HG03097 (cell line): ENCODE results near the gene U2AF1.
"Not testable (repeated sequence)": the region's sequence is repeated elsewhere in the genome, so short reads cannot be mapped to it uniquely, and the experiment has no call there.

Experiments
- ATAC-seq: cut with Tn5 transposase; IDR thresholded peaks from one replicate; pipeline ENCODE4 v1.9.1; 2021; ENCODE audit not compliant: unreplicated experiment, low FRiP score

The U2AF1 gene

DNA sequence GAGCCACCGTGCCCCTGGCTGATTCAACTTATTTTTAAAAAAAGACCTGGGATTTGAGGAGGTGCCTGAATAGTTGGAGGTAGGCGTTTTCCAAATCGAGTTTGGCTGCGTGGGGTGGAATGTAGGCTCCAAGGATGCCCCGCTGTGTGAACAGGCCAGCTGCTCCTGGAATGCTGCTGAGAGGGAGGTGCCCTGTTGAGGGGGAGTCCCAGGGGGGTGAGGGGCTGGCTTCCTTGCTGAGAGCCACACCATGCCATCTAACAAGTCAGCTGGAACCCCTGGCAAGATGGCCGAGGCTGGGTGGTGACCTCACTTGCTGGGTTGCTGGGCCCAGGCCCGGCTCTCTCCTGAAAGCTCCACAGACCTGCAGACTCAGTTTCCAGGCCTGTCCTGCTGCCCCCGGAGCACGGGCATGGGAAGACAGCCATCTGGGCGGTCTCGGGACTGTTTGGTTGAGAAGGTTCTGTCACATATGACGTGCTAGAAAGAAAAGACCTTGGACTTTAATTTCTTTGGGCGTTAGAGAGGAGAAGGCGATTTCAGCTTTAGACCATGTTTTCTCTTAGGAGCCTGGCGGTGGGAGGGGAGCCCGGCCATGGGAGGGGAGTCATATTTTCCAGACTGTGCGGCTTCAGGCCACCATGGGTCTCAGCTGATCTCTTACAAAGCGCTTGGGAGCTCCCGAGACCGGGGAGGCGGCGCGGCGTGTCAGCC, 24.6 kb downstream of the U2AF1 start:
- ATAC-seq: not testable (repeated sequence)

DNA sequence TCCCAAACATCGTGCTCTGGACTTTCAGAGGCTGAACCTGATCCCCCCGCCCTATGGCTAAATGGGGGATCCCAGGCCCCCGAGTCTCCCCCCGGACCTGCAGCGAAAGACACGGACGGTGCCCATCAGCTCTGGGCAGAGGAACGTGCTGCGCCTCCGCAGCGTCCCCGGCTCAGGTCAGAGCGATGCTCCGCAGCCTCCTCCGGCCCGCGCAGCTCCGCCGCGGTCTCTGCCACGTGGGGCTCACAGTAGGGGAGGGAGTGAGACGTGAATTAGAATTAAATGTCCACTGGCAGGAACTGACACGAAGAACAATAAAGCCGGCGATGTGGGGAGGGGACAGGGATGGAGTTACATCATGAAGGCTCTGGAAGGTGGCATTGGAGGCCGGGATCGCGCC, 30.7 kb downstream of the U2AF1 start:
- not testable (repeated sequence) for ATAC-seq

DNA sequence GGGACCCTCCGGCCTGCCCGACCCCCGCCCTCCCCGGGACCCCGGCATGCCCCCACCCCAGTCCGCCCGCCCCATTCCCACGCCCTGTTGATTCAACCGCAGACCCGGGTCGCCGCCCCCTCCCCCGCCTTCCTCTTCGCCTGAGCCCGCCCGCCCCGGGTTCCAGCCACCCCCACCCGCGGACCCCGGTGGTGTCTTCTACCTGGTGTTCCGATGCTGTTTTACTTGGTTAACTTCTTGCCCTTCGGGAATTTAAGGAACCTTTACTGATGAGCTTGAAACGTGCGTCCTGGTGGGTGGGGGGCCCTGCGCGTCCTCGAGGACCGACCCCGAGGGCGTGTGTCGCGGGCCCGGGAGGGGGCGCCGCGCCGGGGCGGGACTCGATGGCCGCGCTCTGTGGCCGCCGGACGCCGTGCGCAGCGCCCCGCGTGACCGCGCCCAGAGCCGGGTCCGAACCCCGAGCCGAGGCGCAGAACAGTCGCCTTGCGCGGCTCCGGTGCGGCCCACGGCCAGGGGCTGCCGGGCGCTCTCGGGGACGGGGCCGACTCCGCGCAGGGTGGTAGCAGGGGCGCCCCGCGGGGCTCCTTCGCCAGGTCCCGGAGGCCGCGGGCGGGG, 31.2 kb downstream of the U2AF1 start:
- not testable (repeated sequence) for ATAC-seq

DNA sequence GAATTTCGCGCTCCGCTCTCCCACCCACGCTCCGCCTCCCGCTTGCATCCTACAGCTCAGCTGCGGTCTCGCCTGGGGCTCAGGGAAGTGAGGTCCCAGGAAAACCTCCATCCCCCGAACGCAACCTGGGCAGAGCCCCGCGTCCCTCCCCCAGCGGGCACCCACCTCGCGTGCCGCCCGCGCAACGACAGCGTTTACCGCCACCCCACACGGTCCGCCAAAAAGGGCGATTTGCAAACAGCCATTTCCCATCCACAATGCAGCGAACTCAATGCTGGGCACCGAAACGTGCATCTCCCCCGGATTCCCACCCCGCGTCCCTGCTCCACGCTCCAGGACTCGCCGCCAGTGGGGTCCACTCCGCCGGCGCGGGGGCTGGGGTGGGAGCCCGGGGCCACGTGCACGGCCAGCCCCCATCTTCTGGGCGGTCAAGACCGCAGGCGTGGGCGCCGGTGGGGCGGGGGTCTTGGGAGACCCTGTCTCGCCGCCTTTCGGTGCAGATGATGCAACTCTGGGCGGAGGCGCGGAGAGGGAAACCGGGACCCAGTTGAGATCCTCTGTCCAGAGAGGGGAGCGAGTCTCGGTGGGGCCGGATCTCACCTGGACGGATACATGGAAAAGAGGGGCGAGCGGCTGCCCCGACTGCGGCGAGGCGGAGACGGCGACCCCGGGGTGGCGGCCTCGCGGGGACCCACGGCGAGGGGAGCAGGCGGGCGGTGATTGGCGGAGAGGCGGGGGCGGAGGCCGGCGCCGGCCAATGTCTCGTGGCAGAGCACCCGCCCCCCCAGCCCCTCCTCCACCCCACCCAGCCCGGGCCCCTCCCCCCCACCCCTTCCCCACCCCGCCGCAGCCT, 32.0 kb downstream of the U2AF1 start, which contains the start of gene CBS:
Gene CBS, minus strand, starts transcription at position 666 of the 853 bp plus-strand sequence. CDS start 3,642 bp downstream, outside the sequence.
- ATAC-seq: not testable (repeated sequence)

DNA sequence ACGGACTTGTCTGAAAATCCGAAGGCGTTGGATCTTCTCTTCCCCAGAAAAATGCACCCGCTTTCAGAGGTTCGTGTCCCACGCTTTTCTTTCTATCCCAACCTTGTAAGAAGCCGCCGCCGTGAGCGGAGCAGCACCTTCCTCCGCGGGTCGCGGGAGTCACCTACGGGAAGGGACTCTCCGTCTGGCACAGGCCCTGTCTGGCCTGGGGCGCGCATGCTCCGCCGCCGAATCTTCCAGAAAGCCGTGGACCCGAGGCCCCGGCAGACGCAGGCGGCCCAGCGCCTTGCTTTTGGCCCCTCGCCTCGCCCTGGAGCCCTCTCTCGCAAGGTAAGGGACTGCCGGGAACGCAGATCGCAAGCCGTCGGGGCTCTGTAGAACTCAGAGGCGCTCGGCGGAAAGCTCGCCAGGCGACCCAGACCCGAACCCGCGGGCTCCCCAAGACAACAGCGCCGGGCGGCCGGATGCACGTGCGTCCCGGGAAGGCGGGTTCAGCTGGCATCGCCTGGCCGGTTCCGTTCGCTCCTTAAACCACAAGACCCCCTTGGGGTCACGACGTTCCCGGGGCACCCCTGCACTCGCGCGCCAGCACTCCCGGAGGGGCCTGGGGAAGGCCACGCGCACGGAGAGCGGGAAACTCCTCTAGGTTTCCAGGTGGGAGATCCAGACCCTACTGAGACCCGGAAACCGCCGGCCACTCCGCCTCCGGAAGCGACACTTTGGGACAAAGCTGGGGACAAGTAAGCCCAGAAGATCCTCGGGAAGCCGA, 32.8 kb downstream of the U2AF1 start:
- not testable (repeated sequence) for ATAC-seq

DNA sequence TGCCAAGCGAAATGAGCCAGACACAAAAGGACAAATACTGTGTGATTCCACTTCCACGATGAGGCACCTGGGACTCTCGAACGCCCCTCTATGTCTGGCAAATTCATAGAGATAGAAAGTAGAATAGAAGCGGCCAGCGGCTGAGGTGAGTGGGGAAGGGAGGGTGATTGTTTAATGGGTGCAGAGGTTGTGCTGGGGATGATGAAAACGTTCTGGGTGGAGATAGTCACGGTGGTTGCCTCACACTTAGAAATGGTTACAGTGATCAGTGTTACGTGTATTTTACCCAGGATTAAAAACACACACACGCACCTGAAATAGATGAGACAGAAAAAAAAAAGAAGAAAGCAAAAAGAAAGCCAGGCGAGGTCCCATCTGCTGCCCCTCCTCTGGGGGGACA, 34.6 kb downstream of the U2AF1 start:
- not testable (repeated sequence) for ATAC-seq

DNA sequence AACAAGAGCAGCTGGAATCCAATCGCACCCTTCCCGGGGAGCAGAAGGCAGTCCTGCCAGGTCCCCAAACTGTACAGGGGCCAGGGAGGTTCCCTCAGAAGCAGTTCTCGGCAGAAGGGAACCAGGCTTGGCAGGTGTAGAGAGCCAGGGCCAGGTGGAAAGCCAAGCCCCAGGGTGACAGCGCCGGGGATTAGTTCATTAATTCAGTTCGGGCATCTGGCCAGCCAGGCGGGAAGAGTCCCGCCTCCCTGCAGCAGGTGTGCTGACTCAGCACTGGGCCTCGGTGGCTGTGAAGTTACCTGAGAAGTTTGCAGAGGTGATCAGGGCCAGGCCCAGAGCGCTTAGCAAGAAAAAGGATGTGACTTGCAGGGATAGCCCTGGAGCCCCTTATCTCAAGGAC, 37.7 kb downstream of the U2AF1 start:
- not testable (repeated sequence) for ATAC-seq

DNA sequence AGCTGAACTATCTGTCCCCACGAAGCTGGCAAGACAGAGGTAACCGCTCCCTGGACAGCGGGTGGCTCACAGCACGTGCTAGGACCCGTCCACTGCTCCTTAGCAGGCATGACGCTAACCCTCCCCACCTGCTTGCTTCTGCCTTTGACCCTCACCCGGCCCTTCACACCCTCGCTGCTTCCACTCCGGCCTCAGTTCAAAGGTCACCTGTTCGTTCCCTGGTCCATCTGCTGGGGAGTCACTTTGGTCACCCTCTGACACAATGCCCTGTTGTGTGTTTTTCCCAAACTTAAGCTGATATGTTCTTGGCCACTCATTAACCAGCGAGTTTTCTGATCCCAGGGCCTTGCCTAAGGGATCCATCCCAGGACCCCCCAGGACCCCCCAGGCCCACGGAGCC, 39.3 kb downstream of the U2AF1 start:
- not testable (repeated sequence) for ATAC-seq

DNA sequence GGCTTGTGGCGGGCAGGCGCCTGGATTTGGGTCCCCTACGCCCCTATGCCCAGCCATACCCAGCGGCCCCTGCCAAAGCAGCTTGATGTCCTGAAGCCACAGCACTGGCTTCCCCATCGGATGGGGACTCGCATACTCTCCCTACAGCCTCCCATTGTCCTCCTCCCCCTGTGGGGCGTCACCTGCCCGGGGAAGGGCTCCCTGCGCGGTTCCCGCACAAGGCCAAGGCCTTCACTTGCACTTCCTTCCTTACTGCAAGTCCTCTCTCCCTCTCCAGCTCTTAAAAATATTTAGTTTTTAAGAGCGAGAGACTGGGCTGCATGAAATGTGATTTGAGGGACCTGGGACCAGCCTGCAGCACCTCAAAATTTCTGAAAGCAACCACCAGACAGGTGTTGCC, 40.7 kb downstream of the U2AF1 start:
- not testable (repeated sequence) for ATAC-seq

DNA sequence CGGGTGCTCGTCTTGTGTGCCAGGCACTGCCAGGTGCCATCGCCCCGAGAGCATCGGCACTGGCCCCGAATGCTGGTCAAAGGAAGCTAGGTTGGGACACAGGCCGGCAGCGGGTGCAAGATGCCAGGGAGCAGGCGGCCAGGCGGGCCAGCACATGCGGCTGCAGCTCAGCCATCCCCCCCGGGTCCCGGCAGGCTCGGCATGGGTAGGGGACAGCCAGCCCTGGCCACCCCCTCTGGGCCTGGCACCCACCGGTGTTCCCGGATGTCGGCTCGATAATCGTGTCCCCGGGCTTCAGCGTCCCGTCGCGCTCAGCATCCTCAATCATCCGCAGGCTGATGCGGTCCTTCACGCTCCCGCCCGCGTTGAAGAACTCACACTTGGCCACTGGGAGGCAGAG, 41.4 kb downstream of the U2AF1 start:
- ATAC-seq: not testable (repeated sequence)

DNA sequence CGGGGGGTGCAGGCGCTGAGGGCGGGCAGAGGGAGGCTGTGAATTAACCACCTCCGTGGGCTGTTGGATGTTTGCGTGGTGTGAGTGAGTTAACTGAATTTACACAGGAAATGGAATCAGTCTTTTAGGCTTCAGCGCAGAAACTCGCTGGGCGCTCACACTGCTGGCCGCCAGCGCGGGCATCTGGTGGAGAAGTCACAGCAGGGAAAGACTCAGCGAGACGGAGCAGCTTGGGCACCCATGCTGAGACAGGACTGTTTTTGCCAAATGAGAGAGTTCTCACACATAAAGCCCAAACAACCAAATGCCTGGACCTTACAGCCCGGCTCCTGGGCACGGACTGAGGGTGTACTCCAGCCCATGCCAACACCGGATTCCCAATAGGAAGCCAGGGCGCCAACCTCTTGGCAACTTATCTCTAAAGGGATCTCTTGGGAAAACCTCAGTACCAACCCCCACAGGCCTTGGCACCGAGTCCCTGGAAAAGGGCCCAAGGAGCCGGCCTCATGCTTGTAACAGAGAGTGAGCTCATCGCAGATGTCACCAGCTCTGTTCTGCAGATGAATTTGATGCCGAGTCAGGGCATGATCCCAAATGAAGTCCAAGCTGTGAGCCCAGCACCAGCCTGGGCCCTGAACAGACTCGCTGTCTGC, 43.0 kb downstream of the U2AF1 start:
- ATAC-seq: not testable (repeated sequence)

DNA sequence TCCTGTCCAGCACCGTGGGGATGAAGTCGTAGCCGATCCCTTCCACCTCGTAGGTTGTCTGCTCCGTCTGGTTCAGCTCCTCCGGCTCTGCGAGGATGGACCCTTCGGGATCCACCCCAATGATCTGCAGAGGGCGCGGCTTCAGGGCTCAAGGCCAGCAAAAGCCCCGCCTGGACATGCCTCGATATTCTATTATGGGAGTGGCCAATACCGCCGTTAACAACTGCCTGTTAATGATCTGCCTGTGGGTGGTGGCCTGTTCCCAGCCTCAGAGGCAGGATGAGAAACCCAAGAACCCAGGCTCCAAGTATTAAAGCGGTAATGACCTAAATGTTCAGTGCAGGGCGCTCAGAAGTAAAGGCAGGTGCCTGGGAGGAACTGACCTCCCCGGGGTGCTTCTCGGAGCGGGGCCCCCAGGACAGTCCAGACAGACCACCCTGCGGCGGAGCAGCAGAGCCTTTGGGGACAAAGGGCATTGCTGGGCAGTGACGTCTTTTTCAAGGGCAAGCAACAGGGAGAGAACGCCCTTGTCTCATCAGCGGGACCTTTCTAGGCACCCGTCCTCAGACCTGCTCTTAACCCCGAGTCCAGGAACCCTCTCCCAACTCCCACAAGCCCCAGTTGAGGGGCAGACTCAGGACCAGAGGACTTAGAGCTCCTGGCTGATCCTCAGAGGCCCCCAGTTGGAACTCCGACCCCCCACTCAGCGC, 44.3 kb downstream of the U2AF1 start:
- not testable (repeated sequence) for ATAC-seq

DNA sequence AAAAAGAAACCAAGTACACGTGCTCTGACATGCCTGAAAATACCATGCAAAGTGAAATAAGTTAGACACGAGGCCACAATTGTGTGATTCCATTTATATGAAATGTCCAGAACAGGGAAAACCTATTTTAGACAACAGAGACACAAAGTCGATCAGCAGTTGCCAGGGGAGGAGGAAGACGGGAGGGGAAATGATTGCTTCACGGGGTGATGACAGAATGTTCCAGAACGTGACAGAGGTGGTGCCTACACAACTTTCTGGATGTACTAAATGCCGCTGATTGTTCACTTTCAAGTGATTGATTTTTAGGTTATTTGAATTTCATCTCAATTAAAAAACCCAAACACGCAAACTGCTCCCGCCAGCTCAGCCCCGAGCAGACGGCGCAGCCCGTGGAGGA, 54.3 kb downstream of the U2AF1 start:
- ATAC-seq: not testable (repeated sequence)

DNA sequence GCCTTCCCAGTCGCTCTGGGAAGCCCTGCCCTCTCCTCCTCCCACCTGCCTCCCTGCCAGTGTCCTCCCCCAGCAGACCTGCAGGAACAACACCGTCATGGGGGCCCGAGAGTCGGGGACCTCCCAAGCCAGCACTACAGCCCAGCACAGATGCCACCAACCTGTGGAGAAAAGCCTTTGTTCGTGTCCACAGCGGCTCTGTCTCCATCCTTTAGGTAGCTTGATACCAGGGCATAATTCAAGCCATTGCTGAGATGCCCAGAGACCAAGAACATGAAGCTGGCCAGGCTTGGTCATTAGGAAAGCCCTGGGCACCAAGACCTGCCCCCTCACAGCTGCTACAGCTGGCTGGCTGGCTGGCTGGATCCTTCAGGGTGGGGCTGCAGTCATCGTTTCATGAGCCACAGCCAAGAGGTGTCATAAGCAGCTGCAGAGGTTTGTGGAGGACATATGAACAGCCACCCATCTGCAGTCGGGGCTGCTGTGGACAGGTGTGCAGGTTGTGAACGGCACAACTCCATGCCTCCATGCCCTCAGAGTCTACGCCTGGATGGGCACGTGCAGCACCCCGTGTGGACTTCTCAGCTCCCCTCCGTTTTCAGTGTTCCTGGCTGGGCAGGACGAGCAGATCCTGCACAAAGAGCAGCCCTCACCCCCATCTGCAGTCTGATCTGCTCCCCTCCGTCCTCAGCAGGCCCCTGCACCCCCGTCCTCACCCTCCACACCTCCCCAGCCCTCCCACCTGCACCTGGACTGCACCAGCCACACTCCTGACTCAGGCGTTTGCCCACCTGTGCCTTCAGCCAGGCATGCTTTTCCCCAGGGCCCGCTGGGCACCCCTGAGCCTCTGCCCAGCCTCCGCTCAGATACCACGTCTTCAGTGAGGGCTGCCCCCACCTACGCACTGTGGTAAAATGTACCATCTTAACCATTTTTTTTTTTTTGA, 61.2 kb downstream of the U2AF1 start:
- ATAC-seq: not testable (repeated sequence)

DNA sequence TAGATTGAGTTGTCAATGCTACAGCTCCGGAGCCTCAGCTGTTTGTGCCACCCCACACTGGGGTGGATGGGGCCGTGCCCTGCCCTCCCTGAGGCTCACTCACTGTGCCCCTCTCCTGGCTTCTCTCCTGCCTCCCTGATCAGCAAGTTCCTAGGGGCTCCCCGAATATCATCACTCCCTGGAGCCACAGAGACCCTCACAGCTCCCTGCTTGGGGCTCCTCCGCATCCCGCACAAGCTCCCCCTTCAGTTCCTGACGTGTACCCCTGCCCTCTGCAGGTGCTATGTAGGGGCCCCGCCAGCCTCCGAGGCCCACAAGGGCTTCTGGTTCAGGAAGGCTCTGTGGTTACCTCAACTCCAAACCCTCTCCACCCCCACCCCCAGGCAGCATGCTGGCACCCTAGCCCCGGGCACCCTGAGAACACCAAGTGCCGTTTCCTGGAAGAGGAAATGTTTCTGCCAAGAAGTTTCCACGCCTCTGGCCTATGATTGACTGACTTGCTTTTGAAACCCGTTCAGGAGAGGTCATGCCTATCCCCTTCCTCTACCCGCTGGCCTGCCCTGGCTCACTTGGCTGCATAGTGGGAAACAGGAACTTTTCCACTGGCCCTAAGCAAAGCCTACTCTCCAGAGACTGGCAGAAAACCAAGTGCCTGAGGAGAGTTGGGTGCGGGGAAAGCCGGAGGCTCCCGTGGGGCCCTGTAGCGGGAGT, 62.0 kb downstream of the U2AF1 start:
- ATAC-seq: not testable (repeated sequence)

DNA sequence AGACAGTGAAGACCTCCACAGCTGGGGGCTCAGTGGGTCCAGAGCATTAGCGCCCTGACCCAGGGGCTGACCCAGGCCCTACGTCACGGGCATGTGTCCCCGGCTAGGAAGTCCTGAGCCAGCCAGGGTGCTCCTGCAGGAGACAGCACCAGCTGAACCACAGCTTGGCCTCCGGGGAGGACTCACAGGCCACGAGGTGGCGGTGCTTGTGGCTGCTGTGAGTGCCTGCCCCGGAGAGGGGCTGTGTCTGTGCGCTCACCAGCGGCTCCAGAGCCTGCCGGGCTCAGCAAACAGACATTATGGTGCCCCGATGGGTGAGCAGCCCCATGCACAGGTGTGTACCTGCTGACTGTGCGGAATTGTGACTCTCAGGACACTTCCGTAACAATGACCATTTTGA, 62.8 kb downstream of the U2AF1 start:
- ATAC-seq: not testable (repeated sequence)

DNA sequence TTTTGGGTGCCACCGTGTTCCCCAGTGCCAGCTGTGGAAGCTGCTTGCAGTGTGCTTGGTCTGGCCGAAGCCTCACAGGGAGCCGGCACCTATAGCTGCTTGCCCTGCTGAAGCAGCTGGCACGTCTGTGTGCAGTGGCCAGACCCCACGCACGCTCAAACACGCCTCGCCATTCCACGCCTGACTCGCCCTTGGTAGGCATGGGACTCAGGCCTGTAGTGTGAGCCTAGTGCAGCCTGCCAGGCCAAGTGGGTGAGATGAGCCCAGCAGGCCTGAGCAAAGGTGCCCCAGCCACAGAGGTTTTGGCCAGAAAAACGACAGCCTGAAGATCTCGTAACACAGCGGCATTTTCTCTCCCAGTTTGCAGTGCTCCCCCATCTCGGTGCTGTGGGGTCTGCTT, 64.1 kb downstream of the U2AF1 start:
- not testable (repeated sequence) for ATAC-seq
